RWPE2 (cell line): ENCODE results near the gene OR10G4.
"Not testable (repeated sequence)": the region's sequence is repeated elsewhere in the genome, so short reads cannot be mapped to it uniquely, and the experiment has no call there.

Experiments
- ATAC-seq: fragments of 200-7000 bp; cut with Tn5 transposase; 3 replicates; pipeline ENCODE4 v1.9.1; 2021; ENCODE audit warnings: low read depth
- DNase-seq: peaks from one replicate; pipeline ENCODE4 v3.0.0-alpha.2; 2020; ENCODE audit warnings: low spot score
- H3K27ac ChIP-seq: fragments of 450-650 bp; 2 replicates; pipeline ENCODE4 v1.5.1; 2017; ENCODE audit warnings: mild to moderate bottlenecking; ENCODE audit not compliant: poor library complexity, severe bottlenecking
- H3K27me3 ChIP-seq: fragments of 250-450 bp; sonication (Bioruptor Pico); 2 replicates; pipeline ENCODE4 v1.5.1; 2021; ENCODE audit warnings: mild to moderate bottlenecking, moderate library complexity; ENCODE audit not compliant: insufficient read depth, poor library complexity, severe bottlenecking
- H3K36me3 ChIP-seq: fragments of 250-450 bp; sonication (Bioruptor Pico); 2 replicates; pipeline ENCODE4 v1.5.1; 2020; ENCODE audit warnings: low read depth, mild to moderate bottlenecking, moderate library complexity
- H3K4me1 ChIP-seq: fragments of 250-450 bp; sonication (Bioruptor Pico); 2 replicates; pipeline ENCODE4 v1.5.1; 2021; ENCODE audit warnings: mild to moderate bottlenecking, moderate library complexity; ENCODE audit not compliant: insufficient read depth, poor library complexity, severe bottlenecking
- H3K4me3 ChIP-seq: fragments of 250-450 bp; sonication (Bioruptor Pico); 2 replicates; pipeline ENCODE4 v1.5.1; 2021; ENCODE audit warnings: mild to moderate bottlenecking, moderate library complexity; ENCODE audit not compliant: severe bottlenecking
- H3K9me3 ChIP-seq: fragments of 250-450 bp; sonication (Bioruptor Pico); 2 replicates; pipeline ENCODE4 v1.5.1; 2021; ENCODE audit warnings: mild to moderate bottlenecking, moderate library complexity; ENCODE audit not compliant: severe bottlenecking
- CTCF ChIP-seq: fragments of 450-650 bp; IDR thresholded peaks from one replicate; pipeline ENCODE4 v1.5.1; 2017; ENCODE audit warnings: mild to moderate bottlenecking, moderate library complexity; ENCODE audit not compliant: poor library complexity, severe bottlenecking

The OR10G4 gene

DNA sequence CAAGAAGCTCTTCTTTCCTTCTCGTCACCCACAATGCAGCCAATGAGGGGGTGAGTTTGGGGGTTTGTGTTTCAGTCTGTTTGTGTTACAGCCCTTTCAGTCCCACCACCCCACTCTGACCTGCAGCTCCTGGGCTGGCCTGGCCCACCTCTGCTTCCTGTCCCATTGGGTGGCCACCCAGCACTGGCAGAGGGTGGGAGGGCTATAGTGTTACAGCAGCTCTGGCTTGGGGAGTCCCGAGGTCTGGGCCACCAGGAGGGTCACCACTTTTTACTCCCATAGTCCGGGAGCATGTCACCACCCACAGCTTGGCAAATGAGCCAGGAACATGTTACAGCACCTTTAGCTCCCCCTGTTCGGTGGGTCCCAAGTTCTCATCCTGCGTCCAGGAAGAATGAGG lies 33.5 kb upstream of the OR10G4 start:
- H3K9me3 ChIP-seq: no peaks in the 10 kb centered on the region
- H3K4me3 ChIP-seq: no peak overlapping the region
- no peak overlapping the region for H3K27ac ChIP-seq
- H3K36me3 ChIP-seq: no peaks in the 10 kb centered on the region
- no peak for TF ChIP-seq CTCF
- ATAC-seq: no peak
- DNase-seq: no peak
- peaks cover 30% of the 10 kb centered on the region for H3K4me1 ChIP-seq
- H3K27me3 ChIP-seq: no peaks in the 10 kb centered on the region

DNA sequence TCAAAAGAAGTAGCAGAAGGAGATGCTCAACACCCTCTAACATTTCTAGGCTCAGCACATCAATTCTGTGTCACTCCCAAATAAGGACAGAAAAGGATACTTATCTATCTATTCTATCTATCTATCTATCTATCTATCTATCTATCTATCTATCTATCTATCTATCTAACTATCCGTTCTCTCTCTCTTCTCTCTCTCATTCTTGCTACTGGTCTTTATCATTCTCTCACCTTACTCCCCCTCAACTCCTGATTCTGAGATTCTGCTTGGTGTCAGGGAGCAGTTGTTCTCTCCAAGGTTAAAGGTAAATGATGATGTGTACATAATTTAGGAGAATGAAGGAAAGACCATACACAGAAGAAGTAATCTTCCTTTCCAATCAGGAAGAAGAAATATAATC lies 17.7 kb upstream of the OR10G4 start, which contains the start of gene OR10G6:
Gene OR10G6 (minus strand): TSS at position 43 of the 400 bp plus-strand sequence. CDS start 0 bp downstream, at position 43.
- Histone ChIP-seq H3K9me3 (no peaks in the 10 kb centered on the region), H3K27ac (no peak within 1 kb of the TSS), H3K4me1 (no peaks in the 10 kb centered on the region), H3K27me3 (no peaks in the 10 kb centered on the region), H3K4me3 (no peak within 1 kb of the TSS), H3K36me3 (no peaks in the 10 kb centered on the region)
- DNase-seq (no peak), ATAC-seq (no peak)
- no peak for TF ChIP-seq CTCF

DNA sequence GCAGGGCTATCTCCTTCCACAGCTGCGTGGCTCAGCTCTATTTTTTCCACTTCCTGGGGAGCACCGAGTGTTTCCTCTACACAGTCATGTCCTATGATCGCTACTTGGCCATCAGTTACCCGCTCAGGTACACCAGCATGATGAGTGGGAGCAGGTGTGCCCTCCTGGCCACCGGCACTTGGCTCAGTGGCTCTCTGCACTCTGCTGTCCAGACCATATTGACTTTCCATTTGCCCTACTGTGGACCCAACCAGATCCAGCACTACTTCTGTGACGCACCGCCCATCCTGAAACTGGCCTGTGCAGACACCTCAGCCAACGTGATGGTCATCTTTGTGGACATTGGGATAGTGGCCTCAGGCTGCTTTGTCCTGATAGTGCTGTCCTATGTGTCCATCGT lies 3.0 kb downstream of the OR10G4 start:
- not testable (repeated sequence) for DNase-seq, H3K36me3 ChIP-seq, H3K4me1 ChIP-seq, ATAC-seq, H3K4me3 ChIP-seq, H3K27ac ChIP-seq, H3K27me3 ChIP-seq, H3K9me3 ChIP-seq

DNA sequence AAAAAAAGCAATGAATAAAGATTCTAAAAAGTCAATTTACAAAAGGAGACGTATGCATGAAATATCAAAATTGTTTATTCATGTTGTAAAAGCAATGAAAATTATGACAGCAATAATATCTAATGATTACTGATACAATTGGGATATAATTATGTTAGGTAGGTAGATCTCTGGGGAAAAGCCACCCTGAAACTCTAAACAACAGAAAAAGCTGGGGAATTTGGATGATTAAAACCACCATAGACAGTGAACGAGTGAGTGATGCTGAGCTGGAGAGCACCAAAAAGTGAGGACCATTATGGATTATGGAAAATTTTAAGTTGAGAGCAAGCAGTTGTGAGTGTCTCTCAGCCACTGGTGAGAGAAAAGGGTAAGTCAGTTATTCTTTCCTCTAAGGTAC lies 13.7 kb downstream of the OR10G4 start, which contains the start of gene OR10G8:
Gene OR10G8 (plus strand): TSS at position 301 of the 400 bp plus-strand sequence. CDS start 2,825 bp downstream, outside the sequence.
- H3K4me3 ChIP-seq: no peak within 1 kb of the TSS
- H3K4me1 ChIP-seq: no peaks in the 10 kb centered on the region
- DNase-seq: no peak
- no peaks in the 10 kb centered on the region for H3K36me3 ChIP-seq
- H3K9me3 ChIP-seq: no peaks in the 10 kb centered on the region
- H3K27ac ChIP-seq: no peak within 1 kb of the TSS
- TF ChIP-seq CTCF: no peak
- no peak for ATAC-seq
- H3K27me3 ChIP-seq: no peaks in the 10 kb centered on the region

GRCh38 chr11:124036666-124037065 lies 23.9 kb downstream of the OR10G4 start:
- no peak overlapping the region for H3K27ac ChIP-seq
- no peaks in the 10 kb centered on the region for H3K9me3 ChIP-seq
- no peak for TF ChIP-seq CTCF
- H3K36me3 ChIP-seq: no peaks in the 10 kb centered on the region
- DNase-seq (no peak), ATAC-seq (no peak)
- no peaks in the 10 kb centered on the region for H3K27me3 ChIP-seq
- H3K4me1 ChIP-seq: no peaks in the 10 kb centered on the region
- no peak overlapping the region for H3K4me3 ChIP-seq
